Neural progenitor cell (in vitro differentiated cells): ENCODE results near the gene MAEL. TPM values are rescaled to one million over a fixed set of nuclear protein-coding genes. Genes with fewer than 3 reads are reported as not detected.
A peak's percentile ranks its signal among the peaks of the same experiment; 100 is the strongest.

Experiments used
- DNase-seq: peaks from one replicate; pipeline ENCODE4 v3.0.0-alpha.2; 2016; ENCODE audit warnings: low spot score
- H2AFZ ChIP-seq: fragments of 200-600 bp; sonication (generic); replicated peaks from 2 replicates; pipeline ENCODE4 v1.6.1; 2016; ENCODE audit warnings: antibody characterized with exemption
- H3F3A ChIP-seq: fragments of 200-600 bp; sonication (generic); 2 replicates; pipeline ENCODE4 v1.6.1; 2016; ENCODE audit warnings: antibody characterized with exemption, low read depth
- H3K27ac ChIP-seq: fragments of 200-600 bp; sonication (generic); 2 replicates; pipeline ENCODE4 v1.5.1; 2016; ENCODE audit warnings: mild to moderate bottlenecking
- H3K27me3 ChIP-seq: fragments of 200-600 bp; sonication (generic); 2 replicates; pipeline ENCODE4 v1.6.1; 2016; ENCODE audit warnings: mild to moderate bottlenecking, moderate library complexity
- H3K36me3 ChIP-seq: fragments of 200-600 bp; sonication (generic); 2 replicates; pipeline ENCODE4 v1.5.1; 2016
- H3K4me1 ChIP-seq: fragments of 200-600 bp; sonication (generic); 2 replicates; pipeline ENCODE4 v1.6.1; 2016; ENCODE audit warnings: mixed run types
- H3K4me2 ChIP-seq: fragments of 200-600 bp; sonication (generic); 2 replicates; pipeline ENCODE4 v1.6.1; 2016
- H3K4me3 ChIP-seq: fragments of 200-600 bp; sonication (generic); 2 replicates; pipeline ENCODE4 v1.5.1; 2016
- H3K79me2 ChIP-seq: fragments of 200-600 bp; sonication (generic); 2 replicates; pipeline ENCODE4 v1.6.1; 2016; ENCODE audit warnings: low read depth
- H3K9ac ChIP-seq: fragments of 200-600 bp; sonication (generic); 2 replicates; pipeline ENCODE4 v1.6.1; 2016
- H3K9me3 ChIP-seq: fragments of 200-600 bp; sonication (generic); 2 replicates; pipeline ENCODE4 v1.5.1; 2016; ENCODE audit warnings: low read depth
- H4K20me1 ChIP-seq: fragments of 200-600 bp; sonication (generic); 2 replicates; pipeline ENCODE4 v1.6.1; 2016; ENCODE audit warnings: low read depth
- H3K27ac Mint-ChIP-seq: 3 replicates; pipeline ENCODE4 v1.8.0; 2021; ENCODE audit warnings: mixed read lengths
- H3K27me3 Mint-ChIP-seq: 2 replicates; pipeline ENCODE4 v1.8.0; 2022; ENCODE audit warnings: low read depth, mild to moderate bottlenecking, inconsistent platforms, moderate library complexity, mixed read lengths; ENCODE audit not compliant: insufficient read depth
- H3K36me3 Mint-ChIP-seq: 3 replicates; pipeline ENCODE4 v1.8.0; 2021; ENCODE audit warnings: mixed read lengths
- H3K4me1 Mint-ChIP-seq: 3 replicates; pipeline ENCODE4 v1.8.0; 2021; ENCODE audit warnings: mixed read lengths
- H3K4me3 Mint-ChIP-seq: 3 replicates; pipeline ENCODE4 v1.8.0; 2021; ENCODE audit warnings: mild to moderate bottlenecking, moderate library complexity, mixed read lengths
- H3K9me3 Mint-ChIP-seq: 3 replicates; pipeline ENCODE4 v1.8.0; 2020; ENCODE audit warnings: mixed read lengths
- EZH2 ChIP-seq: fragments of 200-600 bp; sonication (generic); IDR thresholded peaks from 2 replicates; pipeline ENCODE4 v1.6.1; 2017; ENCODE audit warnings: antibody characterized with exemption, mild to moderate bottlenecking, moderate library complexity
- EZH2phosphoT487 ChIP-seq: fragments of 200-600 bp; sonication (generic); IDR thresholded peaks from 2 replicates; pipeline ENCODE4 v1.6.1; 2017; ENCODE audit warnings: antibody characterized with exemption
- small RNA-seq: library from RNA; depleted of rRNA; stranded (forward); fragments of <200 nt; gene quantifications from one replicate; pipeline ENCODE3, GENCODE V24; 2015
- total RNA-seq: library from RNA; depleted of rRNA; stranded (reverse); fragments of >200 nt; gene quantifications from 2 replicates; pipeline ENCODE4 v1.2.3, GENCODE V29; 2015; ENCODE audit warnings: low replicate concordance
- TF ChIP-seq, protein P1 (sequence below): fragments of 200-600 bp; sonication (generic); IDR thresholded peaks from 2 replicates; pipeline ENCODE4 v1.5.1; 2017; ENCODE audit warnings: antibody characterized with exemption, mild to moderate bottlenecking

Gene MAEL
- total RNA-seq, 1 donor from 2014 or later = not detected

DNA sequence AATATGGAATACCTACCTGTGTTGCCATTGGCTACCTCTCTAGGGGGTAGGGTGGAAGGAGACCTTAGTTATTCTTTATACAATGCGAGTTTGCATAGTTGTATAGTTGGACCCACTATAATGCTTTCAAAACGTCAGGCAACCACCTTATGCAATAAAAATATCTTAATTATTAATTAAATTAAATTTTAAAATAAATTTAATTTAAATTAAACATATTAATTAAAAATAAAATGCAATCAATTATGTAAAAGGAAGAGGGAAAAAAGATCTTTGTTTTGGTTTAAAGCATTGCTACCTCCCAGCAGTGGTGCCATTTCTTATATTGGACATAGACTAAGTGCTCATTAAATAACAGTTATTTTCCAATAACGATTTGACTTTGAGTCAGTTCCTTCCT is 78.8 kb downstream of the MAEL start:
- Mint-ChIP-seq H3K9me3 (no peaks in the 10 kb centered on the region), H3K27ac (no peak overlapping the region), H3K4me3 (no peak overlapping the region), H3K4me1 (peaks cover 10% of the 10 kb centered on the region), H3K36me3 (no peaks in the 10 kb centered on the region), H3K27me3 (peaks cover 4% of the 10 kb centered on the region)
- Histone ChIP-seq H3K27ac (no peak overlapping the region), H2AFZ (no peak overlapping the region), H3K27me3 (no peaks in the 10 kb centered on the region), H4K20me1 (no peaks in the 10 kb centered on the region), H3K36me3 (no peaks in the 10 kb centered on the region), H3K4me3 (no peak overlapping the region), H3K9me3 (no peaks in the 10 kb centered on the region), H3K4me2 (no peak overlapping the region), H3F3A (no peaks in the 10 kb centered on the region), H3K9ac (no peak overlapping the region), H3K4me1 (peaks cover 4% of the 10 kb centered on the region), H3K79me2 (no peaks in the 10 kb centered on the region)
- DNase-seq = no peak
- TF ChIP-seq EZH2 (no peak), EZH2phosphoT487 (no peak)
- TF ChIP-seq, protein P1, sequence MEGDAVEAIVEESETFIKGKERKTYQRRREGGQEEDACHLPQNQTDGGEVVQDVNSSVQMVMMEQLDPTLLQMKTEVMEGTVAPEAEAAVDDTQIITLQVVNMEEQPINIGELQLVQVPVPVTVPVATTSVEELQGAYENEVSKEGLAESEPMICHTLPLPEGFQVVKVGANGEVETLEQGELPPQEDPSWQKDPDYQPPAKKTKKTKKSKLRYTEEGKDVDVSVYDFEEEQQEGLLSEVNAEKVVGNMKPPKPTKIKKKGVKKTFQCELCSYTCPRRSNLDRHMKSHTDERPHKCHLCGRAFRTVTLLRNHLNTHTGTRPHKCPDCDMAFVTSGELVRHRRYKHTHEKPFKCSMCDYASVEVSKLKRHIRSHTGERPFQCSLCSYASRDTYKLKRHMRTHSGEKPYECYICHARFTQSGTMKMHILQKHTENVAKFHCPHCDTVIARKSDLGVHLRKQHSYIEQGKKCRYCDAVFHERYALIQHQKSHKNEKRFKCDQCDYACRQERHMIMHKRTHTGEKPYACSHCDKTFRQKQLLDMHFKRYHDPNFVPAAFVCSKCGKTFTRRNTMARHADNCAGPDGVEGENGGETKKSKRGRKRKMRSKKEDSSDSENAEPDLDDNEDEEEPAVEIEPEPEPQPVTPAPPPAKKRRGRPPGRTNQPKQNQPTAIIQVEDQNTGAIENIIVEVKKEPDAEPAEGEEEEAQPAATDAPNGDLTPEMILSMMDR = no peak

DNA sequence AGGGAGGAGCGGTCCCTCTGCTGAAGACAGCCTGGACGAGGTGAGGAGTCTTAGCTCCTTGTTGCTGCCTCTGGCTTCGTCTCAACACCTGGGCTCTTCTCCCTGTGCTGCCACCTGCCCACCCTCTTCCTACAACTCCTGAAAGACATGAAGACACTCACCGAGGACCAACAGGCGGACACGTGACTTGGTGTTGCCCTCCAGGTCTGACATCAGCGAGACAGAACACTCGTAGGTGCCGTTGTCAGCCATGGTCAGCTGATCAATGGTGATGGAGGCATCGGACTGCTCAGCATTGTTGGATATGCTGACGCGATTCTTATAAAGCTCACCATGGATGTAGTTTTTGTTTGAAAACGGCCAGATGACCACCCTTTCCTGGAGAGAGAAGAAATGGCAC is 79.7 kb downstream of the MAEL start:
- Histone ChIP-seq H3K9ac (no peak overlapping the region), H4K20me1 (no peaks in the 10 kb centered on the region), H3F3A (no peaks in the 10 kb centered on the region), H3K27ac (no peak overlapping the region), H3K4me1 (peaks cover 4% of the 10 kb centered on the region), H3K36me3 (no peaks in the 10 kb centered on the region), H3K4me2 (no peak overlapping the region), H3K9me3 (no peaks in the 10 kb centered on the region), H2AFZ (no peak overlapping the region), H3K4me3 (no peak overlapping the region), H3K79me2 (no peaks in the 10 kb centered on the region), H3K27me3 (no peaks in the 10 kb centered on the region)
- no peaks in the 10 kb centered on the region for H3K9me3 Mint-ChIP-seq
- H3K4me3 Mint-ChIP-seq = no peak overlapping the region
- TF ChIP-seq, protein P1 = no peak
- H3K27ac Mint-ChIP-seq = no peak overlapping the region
- H3K27me3 Mint-ChIP-seq = peaks cover 4% of the 10 kb centered on the region
- H3K4me1 Mint-ChIP-seq = peaks cover 10% of the 10 kb centered on the region
- no peak for DNase-seq
- no peaks in the 10 kb centered on the region for H3K36me3 Mint-ChIP-seq

DNA sequence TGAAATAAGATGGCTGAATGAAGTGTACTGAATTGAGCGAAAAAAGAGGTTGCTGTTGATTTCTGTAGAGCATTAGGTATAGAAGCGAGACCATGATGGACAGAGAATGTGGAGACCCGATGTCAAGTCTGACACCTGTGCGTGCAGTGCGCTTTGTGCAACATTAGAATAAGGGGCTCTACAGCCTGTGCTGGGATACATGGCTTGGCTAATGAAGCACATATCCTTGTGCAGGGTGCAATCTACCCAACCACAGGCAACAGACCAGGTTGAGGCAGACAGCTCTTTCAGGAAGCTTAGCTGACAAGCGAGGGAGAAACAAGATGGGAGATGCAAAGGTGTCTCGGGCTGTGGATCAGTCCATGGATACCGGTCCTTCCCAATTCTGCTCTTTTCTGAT is 82.2 kb downstream of the MAEL start:
- DNase-seq = no peak
- no peak overlapping the region for H3K27ac Mint-ChIP-seq
- Histone ChIP-seq H3K27ac (no peak overlapping the region), H3K27me3 (no peaks in the 10 kb centered on the region), H3K4me1 (peaks cover 8% of the 10 kb centered on the region), H3K4me2 (no peak overlapping the region), H3K9me3 (no peaks in the 10 kb centered on the region), H4K20me1 (no peaks in the 10 kb centered on the region), H3K79me2 (no peaks in the 10 kb centered on the region), H3K9ac (no peak overlapping the region), H3K36me3 (no peaks in the 10 kb centered on the region), H3K4me3 (no peak overlapping the region), H2AFZ (no peak overlapping the region), H3F3A (no peaks in the 10 kb centered on the region)
- H3K36me3 Mint-ChIP-seq = no peaks in the 10 kb centered on the region
- H3K4me3 Mint-ChIP-seq = no peak overlapping the region
- H3K9me3 Mint-ChIP-seq = peaks cover 2% of the 10 kb centered on the region
- peaks cover 4% of the 10 kb centered on the region for H3K27me3 Mint-ChIP-seq
- TF ChIP-seq, protein P1 = no peak
- TF ChIP-seq EZH2phosphoT487 = no peak
- no peak for TF ChIP-seq EZH2
- peaks cover 12% of the 10 kb centered on the region for H3K4me1 Mint-ChIP-seq

Small RNA genes within 50 kb of the gene (small RNA-seq; reads per million reads assigned to genes)
- 0.36 reads per million, percentile 38 among the genes with 10 or more reads in this experiment for gene RNA5SP65

Other genes with a start within 250 kb of the MAEL start
- gene POGK, start 149.8 kb upstream of the MAEL start, total RNA-seq = 42.8 and 47.7 TPM in 2 replicates
- 38.3 and 54.4 TPM in 2 replicates for gene TADA1, start 113.0 kb upstream of the MAEL start, total RNA-seq
- gene ILDR2, start 13.7 kb upstream of the MAEL start, total RNA-seq = 34.3 and 42.1 TPM in 2 replicates
- 0.52 and 0.90 TPM in 2 replicates for gene GPA33, start 101.1 kb downstream of the MAEL start, total RNA-seq
- gene STYXL2, start 104.8 kb downstream of the MAEL start, total RNA-seq = 0.06 and 0.59 TPM in 2 replicates
- 48.1 and 68.0 TPM in 2 replicates for gene POU2F1, start 231.6 kb downstream of the MAEL start, total RNA-seq